SK-N-MC (cell line): ENCODE results near the gene DSCAML1.

Source experiments
- DNase-seq: peaks from one replicate; pipeline ENCODE4 v3.0.0-alpha.2; 2011; ENCODE audit warnings: low read depth, low spot score
- H3K27ac ChIP-seq: fragments of 200-600 bp; sonication (generic); 2 replicates; pipeline ENCODE4 v1.5.1; 2016; ENCODE audit warnings: mixed run types
- H3K36me3 ChIP-seq: fragments of 200-600 bp; sonication (generic); 2 replicates; pipeline ENCODE4 v1.6.1; 2017; ENCODE audit warnings: antibody characterized with exemption, low read length, mixed read lengths; ENCODE audit not compliant: insufficient read depth
- H3K4me3 ChIP-seq: fragments of 200-600 bp; sonication (generic); 2 replicates; pipeline ENCODE4 v1.5.1; 2016
- H3K9ac ChIP-seq: fragments of 200-600 bp; sonication (generic); 2 replicates; pipeline ENCODE4 v1.8.0; 2017; ENCODE audit warnings: mixed run types, mixed read lengths; ENCODE audit not compliant: insufficient read length
- H3K9me3 ChIP-seq: fragments of 200-600 bp; sonication (generic); 2 replicates; pipeline ENCODE4 v1.6.1; 2017; ENCODE audit warnings: low read depth, mild to moderate bottlenecking, antibody characterized with exemption, low read length, moderate library complexity, mixed read lengths
- EZH2 ChIP-seq: fragments of 200-600 bp; sonication (generic); IDR thresholded peaks from one replicate; pipeline ENCODE4 v1.6.1; 2017; ENCODE audit warnings: antibody characterized with exemption
- FOXP2 ChIP-seq: optimal IDR thresholded peaks from 2 replicates; pipeline ENCODE3; 2011; ENCODE audit warnings: mild to moderate bottlenecking, moderate library complexity; ENCODE audit not compliant: insufficient read depth; ENCODE audit errors: extremely low read length, control extremely low read depth
- POLR2AphosphoS5 ChIP-seq: IDR thresholded peaks from 2 replicates; pipeline ENCODE4 v1.6.1; 2012; ENCODE audit warnings: mild to moderate bottlenecking, low read depth, low read length, borderline replicate concordance

Gene DSCAML1, protein sequence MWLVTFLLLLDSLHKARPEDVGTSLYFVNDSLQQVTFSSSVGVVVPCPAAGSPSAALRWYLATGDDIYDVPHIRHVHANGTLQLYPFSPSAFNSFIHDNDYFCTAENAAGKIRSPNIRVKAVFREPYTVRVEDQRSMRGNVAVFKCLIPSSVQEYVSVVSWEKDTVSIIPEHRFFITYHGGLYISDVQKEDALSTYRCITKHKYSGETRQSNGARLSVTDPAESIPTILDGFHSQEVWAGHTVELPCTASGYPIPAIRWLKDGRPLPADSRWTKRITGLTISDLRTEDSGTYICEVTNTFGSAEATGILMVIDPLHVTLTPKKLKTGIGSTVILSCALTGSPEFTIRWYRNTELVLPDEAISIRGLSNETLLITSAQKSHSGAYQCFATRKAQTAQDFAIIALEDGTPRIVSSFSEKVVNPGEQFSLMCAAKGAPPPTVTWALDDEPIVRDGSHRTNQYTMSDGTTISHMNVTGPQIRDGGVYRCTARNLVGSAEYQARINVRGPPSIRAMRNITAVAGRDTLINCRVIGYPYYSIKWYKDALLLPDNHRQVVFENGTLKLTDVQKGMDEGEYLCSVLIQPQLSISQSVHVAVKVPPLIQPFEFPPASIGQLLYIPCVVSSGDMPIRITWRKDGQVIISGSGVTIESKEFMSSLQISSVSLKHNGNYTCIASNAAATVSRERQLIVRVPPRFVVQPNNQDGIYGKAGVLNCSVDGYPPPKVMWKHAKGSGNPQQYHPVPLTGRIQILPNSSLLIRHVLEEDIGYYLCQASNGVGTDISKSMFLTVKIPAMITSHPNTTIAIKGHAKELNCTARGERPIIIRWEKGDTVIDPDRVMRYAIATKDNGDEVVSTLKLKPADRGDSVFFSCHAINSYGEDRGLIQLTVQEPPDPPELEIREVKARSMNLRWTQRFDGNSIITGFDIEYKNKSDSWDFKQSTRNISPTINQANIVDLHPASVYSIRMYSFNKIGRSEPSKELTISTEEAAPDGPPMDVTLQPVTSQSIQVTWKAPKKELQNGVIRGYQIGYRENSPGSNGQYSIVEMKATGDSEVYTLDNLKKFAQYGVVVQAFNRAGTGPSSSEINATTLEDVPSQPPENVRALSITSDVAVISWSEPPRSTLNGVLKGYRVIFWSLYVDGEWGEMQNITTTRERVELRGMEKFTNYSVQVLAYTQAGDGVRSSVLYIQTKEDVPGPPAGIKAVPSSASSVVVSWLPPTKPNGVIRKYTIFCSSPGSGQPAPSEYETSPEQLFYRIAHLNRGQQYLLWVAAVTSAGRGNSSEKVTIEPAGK (N-terminal part only)

DNA sequence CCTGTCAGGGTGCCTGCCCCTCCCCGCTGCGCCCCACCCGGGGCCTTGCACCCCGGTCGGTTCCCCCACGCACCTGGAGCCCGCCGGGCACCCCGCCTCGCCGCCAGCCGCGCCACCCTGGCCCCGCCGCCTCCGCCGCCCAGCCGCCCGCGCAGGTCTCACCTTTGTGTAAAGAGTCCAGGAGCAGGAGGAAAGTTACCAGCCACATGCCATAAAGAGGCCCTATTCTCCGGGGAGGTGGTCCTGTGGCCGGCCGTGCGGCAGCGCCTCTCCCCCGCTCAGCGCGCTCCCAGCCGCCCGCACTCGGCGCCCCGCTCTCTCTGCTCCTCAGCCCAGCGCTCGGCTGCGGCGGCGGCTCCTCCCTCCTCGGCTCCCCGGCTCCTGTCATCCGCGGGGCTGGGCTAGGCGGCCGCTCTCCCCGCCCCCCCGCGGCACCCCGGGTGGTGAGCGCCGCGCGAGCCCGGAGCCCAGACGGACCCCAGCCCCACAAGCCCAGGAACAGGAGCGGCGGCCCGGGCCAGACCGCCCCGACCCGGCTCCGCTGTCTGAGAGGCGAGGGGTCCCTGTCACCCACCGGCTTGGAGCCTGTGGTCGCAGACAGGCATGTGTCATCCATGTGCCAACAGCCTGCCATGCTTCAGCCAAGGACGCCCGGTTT is at the start of gene DSCAML1:
Gene DSCAML1, minus strand, starts transcription at position 345 of the 658 bp plus-strand sequence. Its CDS starts 137 bp downstream, at position 208.
- Histone ChIP-seq H3K9ac (no peak within 1 kb of the TSS), H3K9me3 (no peaks in the 10 kb centered on the region), H3K4me3 (no peak within 1 kb of the TSS), H3K36me3 (no peaks in the 10 kb centered on the region), H3K27ac (no peak within 1 kb of the TSS)
- TF ChIP-seq POLR2AphosphoS5 (no peak), EZH2 (peak; percentile 96), FOXP2 (no peak)
- no peak for DNase-seq

DNA sequence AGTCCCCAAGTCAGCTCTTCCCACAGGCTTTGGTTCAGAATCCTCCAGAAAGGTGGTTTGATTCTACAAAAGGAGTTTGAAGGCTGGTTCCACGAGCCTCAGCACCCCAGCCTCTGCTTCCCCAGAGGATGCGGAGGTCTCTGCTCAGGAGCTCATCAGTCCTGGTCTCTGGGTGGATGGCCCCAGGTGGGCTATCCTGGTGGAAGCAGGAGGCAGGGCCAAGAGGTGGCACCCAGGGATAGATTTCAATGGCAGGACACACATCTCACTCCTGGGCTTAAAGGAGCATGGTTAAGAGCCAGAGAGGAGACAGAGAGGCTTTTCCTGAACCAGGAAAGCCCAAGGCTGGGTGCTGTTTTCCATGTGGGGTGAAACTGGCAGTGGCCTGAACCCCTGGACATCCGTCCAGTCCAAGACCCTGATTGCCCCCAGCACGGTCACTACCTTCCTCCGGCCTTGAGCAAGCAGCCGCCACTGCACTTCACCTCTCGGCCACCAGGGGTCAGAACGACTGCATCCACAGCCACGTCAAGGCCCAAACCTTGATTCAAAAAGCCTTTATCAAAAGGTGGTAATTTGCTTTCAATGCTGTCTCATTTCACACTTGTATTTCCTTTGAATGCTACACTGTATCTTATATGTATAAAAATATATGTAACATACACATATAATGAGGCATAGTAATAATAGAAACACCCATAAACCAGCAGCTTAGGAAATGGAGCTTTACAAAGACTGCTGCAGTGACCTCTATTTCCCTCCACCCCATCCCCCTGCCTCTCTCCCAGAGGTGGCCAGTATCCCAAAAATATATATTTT is 46.9 kb upstream of the DSCAML1 start:
- H3K9ac ChIP-seq: no peak overlapping the region
- no peak overlapping the region for H3K4me3 ChIP-seq
- H3K9me3 ChIP-seq: no peaks in the 10 kb centered on the region
- no peak overlapping the region for H3K27ac ChIP-seq
- H3K36me3 ChIP-seq: no peaks in the 10 kb centered on the region
- TF ChIP-seq POLR2AphosphoS5 (no peak), FOXP2 (no peak), EZH2 (no peak)
- DNase-seq: no peak

DNA sequence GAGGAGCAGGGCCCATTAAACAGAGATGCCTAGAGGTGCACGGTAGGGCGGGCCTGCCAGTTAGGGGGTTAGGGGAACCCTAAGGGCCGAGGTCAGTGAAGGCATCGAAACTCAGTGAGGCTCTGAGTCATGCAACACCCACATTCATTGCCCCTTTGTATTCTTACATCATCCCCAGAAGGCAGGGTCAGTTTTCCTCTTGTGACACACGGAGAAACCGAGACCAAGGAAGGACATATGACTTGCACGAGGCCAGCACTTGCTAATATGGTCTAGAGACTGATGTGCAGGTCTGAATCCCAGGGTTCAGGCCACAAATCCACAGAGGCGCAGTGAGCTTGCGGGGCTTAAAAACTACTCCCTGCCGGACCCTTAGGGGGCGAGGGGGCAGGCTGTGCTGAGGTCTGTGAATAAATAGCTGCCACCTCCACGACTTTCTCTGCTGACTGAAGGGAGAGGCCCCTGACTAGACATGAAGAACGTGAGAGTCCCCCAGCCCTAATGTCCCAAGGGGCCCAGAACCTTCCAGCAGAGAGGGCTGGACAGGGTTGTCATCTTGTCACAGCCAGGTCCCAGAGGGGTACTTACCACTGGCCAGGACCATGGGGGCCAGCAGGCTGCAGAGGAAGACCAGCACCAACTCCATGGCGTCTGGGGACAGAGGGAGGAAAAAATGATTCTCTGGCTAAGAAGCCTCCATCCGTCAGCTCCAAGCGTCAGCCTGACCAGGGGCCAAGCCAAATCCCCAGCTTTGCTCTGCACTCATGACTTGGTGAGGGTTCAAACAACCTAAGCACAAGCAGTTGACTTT is 45.3 kb upstream of the DSCAML1 start:
- Histone ChIP-seq H3K4me3 (no peak overlapping the region), H3K9ac (no peak overlapping the region), H3K9me3 (no peaks in the 10 kb centered on the region), H3K27ac (no peak overlapping the region), H3K36me3 (no peaks in the 10 kb centered on the region)
- TF ChIP-seq FOXP2: no peak
- no peak for TF ChIP-seq EZH2
- no peak for TF ChIP-seq POLR2AphosphoS5
- DNase-seq: no peak

DNA sequence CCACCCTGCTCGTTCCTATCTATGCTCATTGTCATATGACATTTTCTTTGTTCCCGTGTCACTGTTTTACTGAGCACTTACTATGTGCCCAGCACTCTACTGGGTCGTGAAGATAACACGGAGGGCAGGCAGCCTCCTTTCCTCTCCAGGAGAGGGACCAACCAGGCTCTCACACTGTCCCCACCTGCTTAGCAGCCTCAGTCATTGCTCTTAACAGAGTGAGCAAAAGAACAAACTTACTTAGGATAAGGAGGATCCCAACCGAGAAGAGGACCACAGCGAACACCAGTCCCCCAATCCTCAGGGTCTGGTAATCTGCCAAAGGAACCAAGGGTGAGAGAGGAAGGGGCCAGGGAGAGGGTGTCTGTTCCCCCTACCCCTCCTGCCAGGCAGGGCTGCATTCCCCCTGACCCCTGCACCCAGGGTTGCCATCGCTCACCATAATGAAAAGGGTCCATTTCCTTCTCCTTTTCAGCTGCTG is 44.6 kb upstream of the DSCAML1 start:
- no peak overlapping the region for H3K9ac ChIP-seq
- no peak for TF ChIP-seq EZH2
- TF ChIP-seq POLR2AphosphoS5: no peak
- TF ChIP-seq FOXP2: no peak
- H3K27ac ChIP-seq: no peak overlapping the region
- H3K9me3 ChIP-seq: no peaks in the 10 kb centered on the region
- H3K4me3 ChIP-seq: no peak overlapping the region
- no peak for DNase-seq
- H3K36me3 ChIP-seq: no peaks in the 10 kb centered on the region

DNA sequence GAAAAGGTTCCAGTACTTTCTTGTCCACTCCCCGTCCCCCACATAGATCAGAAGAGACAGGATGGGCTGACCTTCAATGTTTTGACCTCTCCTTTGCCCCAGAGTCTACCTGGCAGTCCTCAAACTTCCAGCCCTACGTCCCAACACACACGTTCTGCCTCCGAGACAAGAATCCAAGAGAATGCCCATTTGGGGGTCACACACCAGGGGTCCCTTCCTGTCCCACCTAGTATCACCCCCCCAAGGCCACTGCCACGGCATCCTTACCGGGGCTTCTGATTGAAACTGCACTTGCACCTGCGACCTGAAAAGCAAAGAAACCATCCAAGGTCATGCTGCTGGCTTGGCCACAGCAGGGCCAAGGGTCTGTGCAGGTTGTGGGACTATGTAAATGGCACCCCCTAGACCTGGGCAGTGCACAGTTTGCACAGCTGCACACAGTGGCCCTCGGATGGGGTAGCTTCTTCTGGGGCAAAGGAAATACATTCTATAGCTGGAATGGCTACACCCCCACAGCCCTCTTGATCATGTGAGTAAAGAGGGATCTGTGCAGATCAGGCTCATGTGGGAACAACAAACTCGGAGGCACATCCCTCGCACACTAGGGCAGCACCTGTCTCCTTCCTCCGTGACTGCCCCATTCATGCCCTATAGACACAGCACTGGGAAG is 44.0 kb upstream of the DSCAML1 start:
- TF ChIP-seq POLR2AphosphoS5: no peak
- TF ChIP-seq FOXP2: no peak
- TF ChIP-seq EZH2: no peak
- H3K4me3 ChIP-seq: no peak overlapping the region
- H3K9ac ChIP-seq: no peak overlapping the region
- no peak overlapping the region for H3K27ac ChIP-seq
- no peak for DNase-seq
- no peaks in the 10 kb centered on the region for H3K9me3 ChIP-seq
- no peaks in the 10 kb centered on the region for H3K36me3 ChIP-seq

DNA sequence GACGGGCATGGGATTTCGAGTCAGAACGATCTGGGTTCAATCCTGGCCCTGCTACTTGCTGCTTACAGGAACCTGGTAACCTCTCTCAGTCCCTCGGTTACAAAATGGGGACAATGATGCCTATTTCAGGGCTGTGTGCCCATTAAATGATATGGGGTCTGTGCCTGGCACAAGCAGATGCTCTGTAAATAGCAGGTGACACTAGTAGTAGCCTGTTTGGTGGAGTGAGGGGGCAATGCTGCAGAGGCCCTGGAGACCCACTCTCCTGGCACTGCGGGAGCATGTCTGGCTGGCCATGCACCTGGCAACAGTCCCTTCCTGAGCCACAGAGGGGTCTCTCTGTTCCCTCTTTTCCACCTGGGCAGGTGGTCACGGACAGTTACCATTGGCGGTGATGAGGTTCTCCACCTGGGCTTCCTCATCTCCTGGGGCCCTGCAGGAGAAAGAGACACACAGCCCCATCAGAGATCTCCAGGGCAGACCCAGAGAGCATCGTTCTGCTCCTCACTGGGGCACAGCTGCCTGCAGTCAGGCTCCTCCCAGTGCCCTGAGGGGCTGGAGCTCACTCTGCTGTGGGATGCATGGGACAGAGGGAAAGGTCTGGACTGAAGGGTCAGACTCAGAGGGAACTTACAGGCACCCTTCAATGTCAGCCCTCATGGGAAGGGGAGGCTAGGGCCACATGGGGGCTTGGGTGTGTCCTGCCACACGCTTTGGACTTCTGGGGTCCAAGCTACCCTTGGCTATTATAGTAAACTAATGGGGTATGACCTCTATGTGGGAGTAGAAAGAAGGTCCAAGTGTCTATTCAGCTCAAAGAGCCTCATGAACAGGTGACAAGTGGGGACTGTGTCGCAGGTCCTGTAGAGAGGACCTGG is 43.2 kb upstream of the DSCAML1 start:
- Histone ChIP-seq H3K4me3 (no peak overlapping the region), H3K36me3 (no peaks in the 10 kb centered on the region), H3K27ac (no peak overlapping the region), H3K9me3 (no peaks in the 10 kb centered on the region), H3K9ac (no peak overlapping the region)
- no peak for TF ChIP-seq FOXP2
- no peak for TF ChIP-seq EZH2
- no peak for TF ChIP-seq POLR2AphosphoS5
- DNase-seq: no peak
